HepG2 (cell line): ENCODE results near the gene CAPN11.

Source experiments
- GPBP1L1 ChIP-seq: sonication (generic); formaldehyde crosslinking; IDR thresholded peaks from 2 replicates; pipeline ENCODE4 v1.5.0; 2020; ENCODE audit warnings: mild to moderate bottlenecking, missing genetic modification reagents
- ZFYVE20 ChIP-seq: sonication (generic); formaldehyde crosslinking; IDR thresholded peaks from 2 replicates; pipeline ENCODE4 v1.8.0; 2023; ENCODE audit warnings: low read depth, mild to moderate bottlenecking, moderate library complexity, missing genetic modification reagents, borderline replicate concordance
- ZNF639 ChIP-seq: conservative IDR thresholded peaks from 2 replicates; pipeline ENCODE4 v1.6.1; 2018; ENCODE audit warnings: missing genetic modification reagents

GRCh38 chr6:44110966-44111365 is 47.7 kb upstream of the CAPN11 start:
- TF ChIP-seq ZNF639 (CRISPR knock-in tag) (no peak), GPBP1L1 (CRISPR knock-in tag) (no peak), ZFYVE20 (no peak)
